ENCODE results near the gene PTPRD.

Gene PTPRD

DNA sequence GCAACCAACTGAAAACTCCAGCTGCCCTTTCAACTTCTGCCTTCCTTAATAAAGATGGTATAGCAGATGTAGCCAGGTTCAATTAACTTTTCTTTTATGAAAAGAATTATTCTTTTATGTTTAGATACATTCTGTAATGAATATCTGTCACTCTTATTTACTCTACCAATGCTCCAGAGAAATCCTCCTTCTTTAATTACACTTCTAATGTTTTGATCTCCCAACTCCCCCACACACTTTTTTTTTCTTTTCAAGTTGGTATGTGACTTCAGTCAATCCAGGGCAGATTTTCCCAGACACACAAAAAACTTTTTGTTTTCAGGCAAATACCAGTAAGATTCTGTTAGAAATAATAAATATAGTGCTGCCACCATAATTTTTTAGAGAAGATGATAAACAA, 1813.2 kb downstream of the PTPRD start:
- DNase-seq, result no peak

GRCh38 chr9:8799206-8799605, 1813.6 kb downstream of the PTPRD start:
- no peak for DNase-seq

DNA sequence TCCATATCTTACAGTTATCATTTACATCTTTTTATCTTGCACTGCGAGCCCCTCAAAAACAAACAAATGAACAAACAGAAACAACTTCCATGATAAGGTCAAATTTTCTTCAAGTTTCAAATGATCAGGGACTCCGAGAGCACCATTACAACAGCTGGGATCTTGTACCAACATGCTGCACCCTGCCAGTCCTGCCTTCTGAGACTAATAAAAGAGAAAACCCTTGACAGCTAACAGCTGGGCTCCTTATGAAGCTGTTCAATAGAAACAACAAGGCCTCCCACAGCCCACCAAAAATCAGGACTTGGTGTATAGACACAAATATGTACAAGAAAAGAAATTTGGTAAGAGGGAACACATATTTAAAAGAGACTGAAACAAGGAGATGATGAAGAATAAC, 1828.0 kb downstream of the PTPRD start:
- DNase-seq, result no peak

DNA sequence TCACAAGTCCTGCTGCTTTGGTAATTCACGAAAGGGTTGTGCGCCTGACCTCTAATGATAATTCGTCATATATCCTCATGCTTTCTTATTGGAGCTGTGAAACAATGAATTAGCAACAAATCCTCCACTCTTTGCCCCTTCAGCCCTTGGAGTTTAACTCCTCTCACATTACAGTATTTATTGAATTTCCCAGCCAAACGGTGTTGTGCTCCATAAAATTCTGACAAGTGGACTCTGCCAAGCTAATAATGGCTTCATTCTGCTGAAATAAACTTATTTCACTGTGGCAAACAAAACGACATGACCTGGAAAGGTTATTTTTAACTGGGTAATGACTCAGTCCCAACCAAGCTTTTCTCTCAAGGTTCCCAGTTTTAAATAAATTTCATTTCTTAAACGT, 1828.9 kb downstream of the PTPRD start:
- DNase-seq, result no peak

- no peak for DNase-seq
These were observed 1830.6 kb downstream of the PTPRD start for GRCh38 chr9:8782237-8782636.

GRCh38 chr9:8781458-8781857, 1831.3 kb downstream of the PTPRD start:
- no peak for DNase-seq

- no peak for DNase-seq
These were observed 1832.4 kb downstream of the PTPRD start for GRCh38 chr9:8780386-8780785.

GRCh38 chr9:8779478-8779877, 1833.3 kb downstream of the PTPRD start:
- DNase-seq, result no peak

DNA sequence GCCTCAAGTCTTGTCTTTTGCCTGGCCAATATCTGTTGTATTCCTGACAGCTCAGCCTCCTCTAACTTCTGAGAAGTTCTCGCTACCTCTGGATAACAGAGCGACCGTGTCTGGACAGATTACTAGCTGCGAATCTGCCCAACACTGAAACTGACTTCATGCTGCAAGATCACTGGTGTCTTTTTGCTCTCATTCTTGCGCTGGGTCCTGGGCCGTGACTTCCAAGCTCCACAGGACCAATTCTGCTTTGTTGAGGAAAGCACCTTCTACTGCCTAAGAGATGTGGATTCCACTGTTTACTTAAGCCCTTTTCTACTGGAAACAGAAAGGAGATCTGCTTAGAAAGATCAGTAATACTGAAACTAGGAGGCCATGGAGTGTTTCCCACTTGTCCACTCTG, 1834.4 kb downstream of the PTPRD start:
- no peak for DNase-seq

DNA sequence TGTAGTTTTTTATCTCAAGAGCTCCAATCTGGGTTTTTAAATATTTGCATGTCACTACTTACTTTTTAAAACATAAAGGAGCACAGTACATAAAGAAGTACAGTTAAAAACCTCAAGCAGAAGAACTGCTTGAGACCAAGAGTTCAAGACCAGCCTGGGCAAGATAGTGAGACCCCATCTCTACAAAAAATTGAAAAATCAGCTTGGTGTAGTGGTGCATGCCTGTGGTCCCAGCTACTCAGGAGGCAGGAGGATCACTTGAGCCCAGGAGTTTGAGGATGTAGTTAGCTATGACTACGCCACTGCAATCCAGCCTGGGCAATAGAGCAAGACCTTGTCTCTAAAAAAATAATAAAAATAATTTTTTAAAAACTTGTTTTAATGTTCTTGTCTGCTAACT, 1840.5 kb downstream of the PTPRD start:
- no peak for DNase-seq

DNA sequence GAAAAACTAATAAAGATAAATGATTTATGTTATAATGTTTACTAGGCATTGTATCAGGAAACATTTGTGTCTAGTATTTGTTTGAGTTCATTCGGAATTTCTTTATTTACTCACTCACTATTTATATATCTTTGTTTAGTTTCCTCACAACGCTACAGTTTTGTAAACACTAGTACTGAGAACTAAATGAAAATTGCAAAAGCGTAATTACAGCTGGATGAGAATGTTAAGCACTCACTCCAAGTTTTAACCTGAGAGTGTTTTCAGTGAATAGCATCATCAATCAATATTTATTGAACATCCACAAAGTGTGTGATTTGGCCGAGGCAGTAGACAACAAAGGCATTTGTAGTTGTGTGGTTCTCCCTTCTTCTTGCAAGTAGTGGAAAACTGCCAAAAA, 1843.6 kb downstream of the PTPRD start:
- DNase-seq, result no peak

DNA sequence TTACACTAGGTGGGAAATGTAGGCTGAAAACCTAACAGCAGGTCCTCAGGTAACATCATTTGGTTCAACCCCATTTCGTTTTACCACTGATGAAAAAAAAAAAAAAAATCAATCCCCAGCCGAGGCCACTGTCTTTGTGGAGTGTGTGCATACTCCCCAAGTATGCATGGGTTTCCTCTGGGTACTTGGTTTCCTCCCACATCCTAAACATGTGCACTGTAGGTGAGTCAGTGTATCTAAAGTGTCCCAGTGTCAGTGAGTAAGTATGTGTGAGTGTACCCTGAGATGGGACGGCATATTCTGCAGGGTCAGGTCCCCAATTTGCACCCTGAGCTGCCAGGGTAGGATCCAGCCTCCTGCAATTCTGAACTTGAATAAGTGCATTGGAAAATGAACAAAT, 1846.7 kb downstream of the PTPRD start:
- DNase-seq, result no peak

- DNase-seq, result no peak
These were observed 1848.8 kb downstream of the PTPRD start for GRCh38 chr9:8764051-8764450.

GRCh38 chr9:8762479-8763085, 1850.2 kb downstream of the PTPRD start:
- DNase-seq, result no peak

- no peak for DNase-seq
These were observed 1852.6 kb downstream of the PTPRD start for GRCh38 chr9:8760000-8760767.

DNA sequence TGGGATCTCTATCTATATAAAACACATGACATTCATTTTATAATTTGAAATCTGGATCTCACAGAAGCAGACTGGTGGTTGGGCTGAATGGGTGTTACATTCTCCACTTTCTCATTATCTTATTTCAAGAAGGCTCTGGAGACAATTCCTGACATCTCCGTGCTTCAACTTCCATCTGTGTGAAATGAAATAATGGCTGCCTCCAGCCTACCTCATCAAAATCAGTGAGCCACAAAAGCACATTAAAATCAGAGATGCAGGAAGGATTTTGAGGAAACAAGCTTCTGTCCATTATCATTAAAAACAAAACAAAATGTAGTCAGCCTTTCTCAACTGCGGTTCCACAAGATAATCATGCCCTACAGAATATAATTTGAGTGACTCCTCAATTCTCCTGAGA, 1854.9 kb downstream of the PTPRD start:
- no peak for DNase-seq

- DNase-seq, result no peak
These were observed 1858.1 kb downstream of the PTPRD start for GRCh38 chr9:8754751-8755150.

- DNase-seq, result no peak
These were observed 1861.3 kb downstream of the PTPRD start for GRCh38 chr9:8751406-8751930.

- no peak for DNase-seq
These were observed 1862.2 kb downstream of the PTPRD start for GRCh38 chr9:8750639-8751051.

DNA sequence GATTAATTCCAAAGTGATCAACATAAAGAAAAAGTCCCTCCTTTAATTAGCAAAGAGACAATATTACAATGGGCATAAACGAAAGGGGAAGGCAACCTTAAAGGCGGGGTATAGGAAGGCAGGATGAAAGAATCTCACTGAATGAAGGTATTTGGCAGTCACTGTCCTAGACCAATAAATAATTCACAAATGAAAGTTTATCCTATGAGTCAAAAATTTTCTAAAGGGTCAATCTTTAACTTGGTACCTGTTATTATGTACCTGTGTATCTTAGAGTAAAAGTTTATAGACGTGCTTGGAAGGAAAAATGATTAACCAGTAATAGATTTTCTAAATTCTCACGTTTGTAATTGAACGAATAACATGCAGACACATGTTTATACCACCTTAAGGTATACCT, 1867.5 kb downstream of the PTPRD start:
- no peak for DNase-seq

GRCh38 chr9:8738945-8739344, 1873.9 kb downstream of the PTPRD start:
- DNase-seq, result no peak

DNA sequence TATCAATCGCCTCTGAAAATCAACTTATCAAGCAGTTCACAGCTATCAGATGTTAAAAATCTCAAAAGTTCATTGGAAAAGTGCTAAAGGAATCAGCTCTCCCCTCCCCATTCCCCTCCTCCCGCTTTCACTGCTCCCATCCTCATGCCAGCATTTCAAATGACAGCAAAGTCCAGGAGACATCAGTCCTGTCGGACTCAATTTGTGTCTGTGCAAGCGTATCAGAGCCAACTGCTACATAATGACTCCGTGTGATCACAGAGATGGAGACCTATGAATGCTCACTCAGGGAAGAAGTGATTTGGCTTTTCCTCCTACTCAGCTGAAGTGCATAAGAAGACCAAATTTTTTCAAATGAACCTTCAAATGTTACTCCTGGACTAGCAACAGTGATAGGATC, 1876.0 kb downstream of the PTPRD start:
- no peak for DNase-seq

GRCh38 chr9:8734760-8735159, 1878.0 kb downstream of the PTPRD start:
- no peak for DNase-seq

DNA sequence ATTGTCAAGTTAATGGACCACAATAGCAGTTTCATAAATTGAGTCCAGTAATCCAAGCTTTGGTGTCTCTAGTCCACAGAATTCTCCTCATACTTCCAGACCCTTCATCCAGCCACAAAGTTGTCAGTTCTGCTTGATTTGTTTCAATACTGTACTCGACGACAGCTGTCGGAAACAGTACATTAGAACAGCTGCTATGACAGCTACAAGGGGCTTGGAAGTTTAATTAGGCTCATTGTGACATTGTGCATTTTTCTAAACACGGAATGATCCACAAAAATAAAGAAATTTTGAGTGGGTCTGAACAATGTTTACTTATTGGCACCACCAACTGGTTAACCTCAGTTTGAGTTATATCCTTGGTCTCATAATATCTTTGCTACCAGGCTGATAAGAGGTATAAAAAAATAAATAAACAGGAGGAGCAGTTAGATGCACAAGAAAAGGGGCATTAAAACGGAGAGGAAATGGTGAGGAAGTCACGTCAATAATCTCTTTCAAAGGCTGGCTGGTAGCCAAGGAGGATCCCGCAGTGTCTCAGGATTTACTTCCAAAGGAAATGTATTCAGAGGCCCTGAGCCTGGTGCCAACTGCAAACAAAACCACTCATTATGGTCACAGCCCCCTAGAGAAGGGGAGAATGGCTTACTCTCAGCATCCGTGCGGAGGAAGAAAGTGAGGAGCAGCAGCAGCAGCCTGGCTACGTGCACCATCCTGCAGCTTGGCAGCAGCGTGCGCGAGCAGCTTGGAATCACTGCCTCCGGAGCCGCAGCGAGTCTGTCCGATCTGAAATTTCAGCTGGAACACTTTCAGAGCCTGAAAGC, 1879.5 kb downstream of the PTPRD start:
- DNase-seq, result peak; percentile 16
